Endothelial cell of umbilical vein (primary cell): ENCODE measurements around the gene UVSSA. TPM values are rescaled to one million over a fixed set of nuclear protein-coding genes. Genes with fewer than 3 reads are reported as not detected.

Experiments
- BruUV-seq: library from RNA; stranded (reverse); fragments of 400-500 nt; replicated peaks from 2 replicates; lab custom pipeline; 2021; lab: Mats Ljungman, UMichigan
- CTCF ChIA-PET: fragments of 300-600, 350-600 bp; sonication (Branson Sonifier 250); formaldehyde crosslinking; loops from one replicate; lab custom pipeline; 2021; ENCODE audit warnings: antibody characterized with exemption, inconsistent platforms; lab: Charles Lee
- POLR2A ChIA-PET: fragments of 300-600, 350-600 bp; sonication (Branson Sonifier 250); formaldehyde crosslinking; loops from one replicate; lab custom pipeline; 2021; ENCODE audit warnings: antibody characterized with exemption, inconsistent platforms; lab: Charles Lee
- DNase-seq: peaks from one replicate; pipeline ENCODE4 v3.0.0-alpha.2; 2011; ENCODE audit warnings: low read depth, low spot score
- FAIRE-seq: peaks from 2 replicates; lab custom pipeline; 2011; peaks lifted over from hg19 to GRCh38; lab: Jason Lieb, UNC
- H2AFZ ChIP-seq: 2 replicates; pipeline ENCODE4 v1.6.0; 2012; ENCODE audit warnings: low read depth, low read length, control low read depth, inconsistent platforms
- H3K27ac ChIP-seq: 2 replicates; pipeline ENCODE4 v1.5.1; 2011; ENCODE audit warnings: low read depth, mild to moderate bottlenecking, control low read depth, low read length, moderate library complexity; ENCODE audit not compliant: insufficient read depth
- H3K27me3 ChIP-seq, 2 experiments: 2 replicates each; pipeline versions ENCODE4 v1.6.0 to v1.6.1; 2011; ENCODE audit warnings: low read length in 2 of 2, mixed read lengths in 1 of 2; ENCODE audit not compliant: control insufficient read depth in 2 of 2, insufficient read depth in 2 of 2
- H3K36me3 ChIP-seq, 2 experiments: 2 replicates in 1 of 2; 3 replicates in 1 of 2; pipeline ENCODE4 v1.5.1; 2011; ENCODE audit warnings: low read length in 2 of 2, mild to moderate bottlenecking in 1 of 2, moderate library complexity in 1 of 2; ENCODE audit not compliant: control insufficient read depth in 2 of 2, insufficient read depth in 2 of 2; ENCODE audit errors: extremely low read depth in 1 of 2
- H3K4me1 ChIP-seq: 3 replicates; pipeline ENCODE4 v1.5.1; 2011; ENCODE audit warnings: mild to moderate bottlenecking, low read length; ENCODE audit not compliant: control insufficient read depth, insufficient read depth; ENCODE audit errors: extremely low read depth
- H3K4me2 ChIP-seq: 2 replicates; pipeline ENCODE4 v1.6.1; 2011; ENCODE audit warnings: low read length, control low read depth, mixed read lengths; ENCODE audit not compliant: insufficient read depth
- H3K4me3 ChIP-seq, 3 experiments: fragments of 200-600 bp in 1 of 3; sonication (generic), shearing (Covaris generic) in 1 of 3; replicated peaks in 1 of 3; 2 replicates each; pipeline ENCODE4 v1.5.1; 2011 to 2016; ENCODE audit warnings: control low read depth in 3 of 3, low read length in 3 of 3, mild to moderate bottlenecking in 2 of 3, inconsistent platforms in 1 of 3, low read depth in 1 of 3, moderate library complexity in 1 of 3; ENCODE audit not compliant: insufficient read depth in 1 of 3
- H3K79me2 ChIP-seq: 2 replicates; pipeline ENCODE4 v1.6.0; 2012; ENCODE audit warnings: low read length, inconsistent platforms; ENCODE audit not compliant: control insufficient read depth, insufficient read depth
- H3K9ac ChIP-seq: replicated peaks from 2 replicates; pipeline ENCODE3; 2011; ENCODE audit warnings: low read length, control low read depth; ENCODE audit not compliant: insufficient read depth; ENCODE audit errors: extremely low read depth
- H3K9me1 ChIP-seq: replicated peaks from 3 replicates; pipeline ENCODE4 v1.6.0; 2011; ENCODE audit warnings: mild to moderate bottlenecking, low read length; ENCODE audit not compliant: control insufficient read depth, insufficient read depth; ENCODE audit errors: extremely low read depth
- H3K9me3 ChIP-seq: replicated peaks from 2 replicates; pipeline ENCODE4 v1.5.1; 2012; ENCODE audit warnings: low read length, inconsistent platforms; ENCODE audit not compliant: control insufficient read depth, insufficient read depth
- H4K20me1 ChIP-seq: replicated peaks from 2 replicates; pipeline ENCODE3; 2011; ENCODE audit warnings: mild to moderate bottlenecking, low read length; ENCODE audit not compliant: control insufficient read depth, insufficient read depth; ENCODE audit errors: extremely low read depth
- EZH2 ChIP-seq: IDR thresholded peaks from 2 replicates; pipeline ENCODE4 v1.6.1; 2012; ENCODE audit warnings: borderline replicate concordance, low read depth, mild to moderate bottlenecking, moderate library complexity, low read length, inconsistent platforms; ENCODE audit not compliant: severe bottlenecking
- FOS ChIP-seq: IDR thresholded peaks from 2 replicates; pipeline ENCODE4 v1.6.1; 2011; ENCODE audit warnings: mild to moderate bottlenecking, low read length, moderate library complexity, borderline replicate concordance; ENCODE audit not compliant: insufficient read depth
- GATA2 ChIP-seq: IDR thresholded peaks from 2 replicates; pipeline ENCODE4 v1.7.0; 2011; ENCODE audit warnings: low read depth, mild to moderate bottlenecking, moderate library complexity, mixed read lengths, low read length; ENCODE audit not compliant: insufficient read length, insufficient read depth
- JUN ChIP-seq: IDR thresholded peaks from 2 replicates; pipeline ENCODE4 v1.6.1; 2011; ENCODE audit warnings: borderline replicate concordance, low read depth; ENCODE audit not compliant: insufficient read length, insufficient read depth
- MYC ChIP-seq: IDR thresholded peaks from one replicate; pipeline ENCODE4 v1.6.1; 2011; ENCODE audit warnings: mild to moderate bottlenecking, low read depth, low read length
- POLR2A ChIP-seq: IDR thresholded peaks from 2 replicates; pipeline ENCODE4 v1.6.1; 2012; ENCODE audit warnings: low read depth, mild to moderate bottlenecking, control low read depth, low read length
- POLR2AphosphoS5 ChIP-seq: IDR thresholded peaks from 2 replicates; pipeline ENCODE4 v1.6.1; 2012; ENCODE audit warnings: low read depth, mild to moderate bottlenecking, control low read depth, low read length, moderate library complexity; ENCODE audit not compliant: insufficient read depth
- dilution Hi-C: fragments of 300-500 bp; cut with MboI; formaldehyde crosslinking; loops from one replicate; pipeline ENCODE4 v1.15.0; 2019; ENCODE audit warnings: low sequenced_read_pairs; ENCODE audit not compliant: extremely low pct_ligation_motif_present
- intact Hi-C: fragments of 100-400 bp; cut with micrococcal nuclease; formaldehyde crosslinking; loops from one replicate; pipeline ENCODE4 v1.10.0; 2022
- polyA plus RNA-seq, 4 experiments: library from polyadenylated mRNA; depleted of rRNA in 3 of 4; stranded (reverse) in 3 of 4; unstranded in 1 of 4; fragments of >200 nt; gene quantifications; 2 replicates each; pipeline versions ENCODE4 v1.2.1 to v1.2.3, GENCODE V29; 2011 to 2012; ENCODE audit warnings: missing spikeins in 1 of 4
- total RNA-seq: library from RNA; stranded (reverse); gene quantifications from 2 replicates; pipeline ENCODE4 v1.2.3, GENCODE V29; 2021
- TF ChIP-seq, protein P1 (sequence below): IDR thresholded peaks from 2 replicates; pipeline ENCODE4 v1.6.1; 2011; ENCODE audit not compliant: insufficient read depth, insufficient read length
- TF ChIP-seq, protein P2 (sequence below), 2 donors: IDR thresholded peaks; 1 replicate in 1 of 2; 2 replicates in 1 of 2; pipeline ENCODE4 v1.5.1; 2011; ENCODE audit warnings: low read length in 2 of 2, mild to moderate bottlenecking in 2 of 2, moderate library complexity in 2 of 2, control low read depth in 1 of 2, inconsistent platforms in 1 of 2, low read depth in 1 of 2; ENCODE audit not compliant: insufficient read depth in 1 of 2; ENCODE audit errors: extremely low read depth in 1 of 2

The UVSSA gene
- total and polyA plus RNA-seq, 2 donors (not counting 3 experiments of a cell fraction or from before 2014, with no cell fraction given), result 7.1 to 14.9 TPM

DNA sequence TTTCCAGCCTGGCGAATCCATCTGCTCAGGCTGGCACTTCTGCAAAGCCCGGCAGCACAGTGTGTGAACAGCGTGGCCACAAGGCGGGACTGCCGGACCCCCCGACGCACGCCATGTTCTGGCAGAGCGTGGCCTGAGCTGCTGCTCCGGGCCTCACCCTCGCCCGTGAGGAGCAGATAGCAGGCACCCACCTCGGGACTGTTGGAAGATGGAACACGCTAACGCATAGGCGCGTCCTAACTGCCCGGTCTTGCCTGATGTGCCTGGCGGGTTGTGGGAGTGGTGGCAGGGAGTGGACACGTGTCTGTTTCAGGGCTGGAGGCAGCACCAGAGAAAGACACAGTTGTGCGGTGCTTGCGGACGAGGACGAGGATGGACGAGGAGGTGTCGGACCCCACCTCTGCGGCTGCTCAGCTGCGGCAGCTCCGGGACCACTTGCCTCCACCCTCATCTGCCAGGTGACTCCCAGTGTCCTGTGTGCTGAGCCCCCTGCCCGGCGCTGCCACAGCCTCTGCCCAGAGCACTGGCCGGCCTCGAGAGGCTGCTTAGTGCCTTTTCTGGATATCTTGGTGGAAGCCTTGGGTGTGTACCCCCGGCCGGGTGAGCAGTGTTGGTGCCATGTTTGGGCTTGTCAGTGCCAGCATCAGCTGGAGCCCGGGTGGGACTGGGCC lies 28.2 kb downstream of the UVSSA start:
- CTCF ChIA-PET, result no interaction called here
- H3K27me3 ChIP-seq, result no peaks in the 10 kb centered on the region
- intact Hi-C loops, result no loop called here
- no peaks in the 10 kb centered on the region for H3K36me3 ChIP-seq
- no peak overlapping the region for H3K4me3 ChIP-seq
- no peaks in the 10 kb centered on the region for H4K20me1 ChIP-seq
- no peak overlapping the region for H3K4me2 ChIP-seq
- H3K79me2 ChIP-seq, result no peaks in the 10 kb centered on the region
- POLR2A ChIA-PET, result no interaction called here
- no peak overlapping the region for H2AFZ ChIP-seq
- H3K9me3 ChIP-seq, result no peaks in the 10 kb centered on the region
- H3K9me1 ChIP-seq, result no peaks in the 10 kb centered on the region
- TF ChIP-seq, protein P1, sequence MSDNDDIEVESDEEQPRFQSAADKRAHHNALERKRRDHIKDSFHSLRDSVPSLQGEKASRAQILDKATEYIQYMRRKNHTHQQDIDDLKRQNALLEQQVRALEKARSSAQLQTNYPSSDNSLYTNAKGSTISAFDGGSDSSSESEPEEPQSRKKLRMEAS, result no peak
- TF ChIP-seq MYC, result no peak
- no peak for TF ChIP-seq POLR2A
- TF ChIP-seq JUN, result no peak
- TF ChIP-seq POLR2AphosphoS5, result no peak
- no peak for TF ChIP-seq GATA2
- TF ChIP-seq EZH2, result no peak
- no peak for TF ChIP-seq FOS
- TF ChIP-seq, protein P2, sequence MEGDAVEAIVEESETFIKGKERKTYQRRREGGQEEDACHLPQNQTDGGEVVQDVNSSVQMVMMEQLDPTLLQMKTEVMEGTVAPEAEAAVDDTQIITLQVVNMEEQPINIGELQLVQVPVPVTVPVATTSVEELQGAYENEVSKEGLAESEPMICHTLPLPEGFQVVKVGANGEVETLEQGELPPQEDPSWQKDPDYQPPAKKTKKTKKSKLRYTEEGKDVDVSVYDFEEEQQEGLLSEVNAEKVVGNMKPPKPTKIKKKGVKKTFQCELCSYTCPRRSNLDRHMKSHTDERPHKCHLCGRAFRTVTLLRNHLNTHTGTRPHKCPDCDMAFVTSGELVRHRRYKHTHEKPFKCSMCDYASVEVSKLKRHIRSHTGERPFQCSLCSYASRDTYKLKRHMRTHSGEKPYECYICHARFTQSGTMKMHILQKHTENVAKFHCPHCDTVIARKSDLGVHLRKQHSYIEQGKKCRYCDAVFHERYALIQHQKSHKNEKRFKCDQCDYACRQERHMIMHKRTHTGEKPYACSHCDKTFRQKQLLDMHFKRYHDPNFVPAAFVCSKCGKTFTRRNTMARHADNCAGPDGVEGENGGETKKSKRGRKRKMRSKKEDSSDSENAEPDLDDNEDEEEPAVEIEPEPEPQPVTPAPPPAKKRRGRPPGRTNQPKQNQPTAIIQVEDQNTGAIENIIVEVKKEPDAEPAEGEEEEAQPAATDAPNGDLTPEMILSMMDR (IDR thresholded peaks at IDR 0.05; ENCODE audit: extremely low read depth in 1 of 2, insufficient read depth in 1 of 2, low read depth in 1 of 2, low read length in 2 of 2), result no peak
- no peak for DNase-seq
- dilution Hi-C loops, result no loop called here
- BruUV-seq, result no TSS peak
- H3K4me1 ChIP-seq, result no peaks in the 10 kb centered on the region
- H3K9ac ChIP-seq, result no peak overlapping the region
- FAIRE-seq, result no peak
- H3K27ac ChIP-seq, result no peak overlapping the region
